HL-60 (cell line): Measurements from ENCODE around the gene GRM5.

Source experiments
- CTCF ChIP-seq: IDR thresholded peaks from one replicate; pipeline ENCODE4 v1.5.1; 2011; ENCODE audit warnings: low read length, control low read depth, inconsistent platforms; ENCODE audit not compliant: insufficient read depth
- POLR2AphosphoS5 ChIP-seq: IDR thresholded peaks from 2 replicates; pipeline ENCODE4 v1.6.1; 2012; ENCODE audit warnings: low read depth
- REST ChIP-seq: IDR thresholded peaks from 2 replicates; pipeline ENCODE4 v1.6.1; 2012; ENCODE audit warnings: low read depth; ENCODE audit not compliant: insufficient replicate concordance
- SPI1 ChIP-seq: IDR thresholded peaks from 2 replicates; pipeline ENCODE4 v1.6.1; 2012; ENCODE audit warnings: low read depth, mild to moderate bottlenecking, borderline replicate concordance

GRCh38 chr11:88799771-88800500, 265.8 kb downstream of the GRM5 start:
- no peak for TF ChIP-seq CTCF
- no peak for TF ChIP-seq POLR2AphosphoS5
- no peak for TF ChIP-seq SPI1
- no peak for TF ChIP-seq REST
